Astrocyte (in vitro differentiated cells and primary cell): ENCODE measurements around the gene CTNNA3. TPM values are rescaled to one million over a fixed set of nuclear protein-coding genes. Genes with fewer than 3 reads are reported as not detected.

ENCODE experiments used
- DNase-seq: peaks from one replicate; pipeline ENCODE4 v3.0.0-alpha.2; 2010; ENCODE audit warnings: low read depth
- FAIRE-seq: peaks from 2 replicates; lab custom pipeline; 2011; peaks lifted over from hg19 to GRCh38; lab: Jason Lieb, UNC
- H2AFZ ChIP-seq: 2 replicates; pipeline ENCODE4 v1.6.0; 2012; ENCODE audit warnings: low read depth, low read length, inconsistent platforms
- H3K27ac ChIP-seq: 2 replicates; pipeline ENCODE4 v1.5.1; 2011; ENCODE audit warnings: low read depth, low read length, inconsistent platforms
- H3K27me3 ChIP-seq: 2 replicates; pipeline ENCODE4 v1.6.0; 2011; ENCODE audit warnings: low read length, inconsistent platforms; ENCODE audit not compliant: insufficient read depth
- H3K36me3 ChIP-seq: 2 replicates; pipeline ENCODE4 v1.5.1; 2011; ENCODE audit warnings: low read length, inconsistent platforms; ENCODE audit not compliant: insufficient read depth
- H3K4me1 ChIP-seq: 2 replicates; pipeline ENCODE4 v1.5.1; 2011; ENCODE audit warnings: low read length, inconsistent platforms; ENCODE audit not compliant: insufficient read depth
- H3K4me2 ChIP-seq: 2 replicates; pipeline ENCODE4 v1.6.0; 2012; ENCODE audit warnings: low read length, inconsistent platforms
- H3K4me3 ChIP-seq: 2 replicates; pipeline ENCODE4 v1.5.1; 2011; ENCODE audit warnings: low read depth, mild to moderate bottlenecking, low read length, inconsistent platforms; ENCODE audit not compliant: insufficient read depth
- H3K79me2 ChIP-seq: 2 replicates; pipeline ENCODE4 v1.6.0; 2012; ENCODE audit warnings: mild to moderate bottlenecking, low read length, inconsistent platforms; ENCODE audit not compliant: insufficient read depth
- H3K9ac ChIP-seq: 2 replicates; pipeline ENCODE4 v1.6.0; 2012; ENCODE audit warnings: mild to moderate bottlenecking, low read length, inconsistent platforms
- H3K9me3 ChIP-seq: 2 replicates; pipeline ENCODE4 v1.5.1; 2012; ENCODE audit warnings: low read depth, mild to moderate bottlenecking, low read length, inconsistent platforms; ENCODE audit not compliant: insufficient read depth
- H4K20me1 ChIP-seq: 2 replicates; pipeline ENCODE4 v1.6.0; 2012; ENCODE audit warnings: low read length, inconsistent platforms; ENCODE audit not compliant: insufficient read depth
- H3K27ac Mint-ChIP-seq: one replicate; pipeline ENCODE4 v1.8.0; 2021; ENCODE audit warnings: mild to moderate bottlenecking, mixed read lengths; ENCODE audit not compliant: unreplicated experiment
- H3K27me3 Mint-ChIP-seq: one replicate; pipeline ENCODE4 v1.8.0; 2021; ENCODE audit warnings: low read depth, mixed read lengths; ENCODE audit not compliant: unreplicated experiment
- H3K36me3 Mint-ChIP-seq: one replicate; pipeline ENCODE4 v1.8.0; 2021; ENCODE audit warnings: low read depth, mixed read lengths; ENCODE audit not compliant: unreplicated experiment
- H3K4me1 Mint-ChIP-seq: one replicate; pipeline ENCODE4 v1.8.0; 2021; ENCODE audit warnings: low read depth, mixed read lengths; ENCODE audit not compliant: unreplicated experiment
- H3K4me3 Mint-ChIP-seq: one replicate; pipeline ENCODE4 v1.8.0; 2021; ENCODE audit warnings: mild to moderate bottlenecking, moderate library complexity, mixed read lengths; ENCODE audit not compliant: unreplicated experiment
- H3K9me3 Mint-ChIP-seq: one replicate; pipeline ENCODE4 v1.8.0; 2021; ENCODE audit warnings: mild to moderate bottlenecking, mixed read lengths; ENCODE audit not compliant: unreplicated experiment
- EZH2 ChIP-seq: IDR thresholded peaks from 2 replicates; pipeline ENCODE4 v1.6.1; 2012; ENCODE audit warnings: mild to moderate bottlenecking, low read length, inconsistent platforms; ENCODE audit not compliant: insufficient read depth
- total RNA-seq: library from RNA; stranded (reverse); gene quantifications from 2 replicates; pipeline ENCODE4 v1.2.1, GENCODE V29; 2021
- TF ChIP-seq, protein P1 (sequence below): IDR thresholded peaks from 2 replicates; pipeline ENCODE4 v1.5.1; 2011; ENCODE audit warnings: low read depth, mild to moderate bottlenecking, inconsistent platforms, low read length, moderate library complexity; ENCODE audit not compliant: insufficient read depth

The CTNNA3 gene
- total RNA-seq, 1 donor from 2014 or later: 0.73 TPM

DNA sequence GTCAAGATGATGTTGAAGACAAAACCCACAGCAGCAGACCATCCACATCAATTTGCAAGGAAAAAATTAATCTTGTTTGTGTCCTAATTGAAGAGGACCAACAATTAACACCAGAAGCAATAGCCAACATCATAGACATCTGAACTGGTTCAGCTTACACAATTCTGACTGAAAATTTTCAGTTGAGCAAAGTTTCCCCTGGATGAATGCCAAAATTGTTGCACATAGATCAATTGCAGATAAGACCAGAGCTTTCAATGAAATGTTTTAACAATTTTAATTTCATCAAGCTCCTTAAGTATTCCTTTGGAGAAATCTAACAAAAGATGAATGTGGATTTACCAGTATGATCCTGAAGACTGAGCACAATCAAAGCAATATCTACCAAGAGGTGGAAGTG lies 168.6 kb downstream of the CTNNA3 start:
- no peaks in the 10 kb centered on the region for H3K4me1 Mint-ChIP-seq
- no peak overlapping the region for H2AFZ ChIP-seq
- no peak for DNase-seq
- H3K36me3 ChIP-seq: no peaks in the 10 kb centered on the region
- H3K4me1 ChIP-seq: no peaks in the 10 kb centered on the region
- no peak overlapping the region for H3K4me2 ChIP-seq
- H3K27ac Mint-ChIP-seq: no peak overlapping the region
- H3K27me3 Mint-ChIP-seq: no peaks in the 10 kb centered on the region
- no peak overlapping the region for H3K9ac ChIP-seq
- H3K9me3 Mint-ChIP-seq: peaks cover 7% of the 10 kb centered on the region
- H3K9me3 ChIP-seq: no peaks in the 10 kb centered on the region
- no peak overlapping the region for H3K27ac ChIP-seq
- no peaks in the 10 kb centered on the region for H3K27me3 ChIP-seq
- no peaks in the 10 kb centered on the region for H4K20me1 ChIP-seq
- TF ChIP-seq, protein P1, sequence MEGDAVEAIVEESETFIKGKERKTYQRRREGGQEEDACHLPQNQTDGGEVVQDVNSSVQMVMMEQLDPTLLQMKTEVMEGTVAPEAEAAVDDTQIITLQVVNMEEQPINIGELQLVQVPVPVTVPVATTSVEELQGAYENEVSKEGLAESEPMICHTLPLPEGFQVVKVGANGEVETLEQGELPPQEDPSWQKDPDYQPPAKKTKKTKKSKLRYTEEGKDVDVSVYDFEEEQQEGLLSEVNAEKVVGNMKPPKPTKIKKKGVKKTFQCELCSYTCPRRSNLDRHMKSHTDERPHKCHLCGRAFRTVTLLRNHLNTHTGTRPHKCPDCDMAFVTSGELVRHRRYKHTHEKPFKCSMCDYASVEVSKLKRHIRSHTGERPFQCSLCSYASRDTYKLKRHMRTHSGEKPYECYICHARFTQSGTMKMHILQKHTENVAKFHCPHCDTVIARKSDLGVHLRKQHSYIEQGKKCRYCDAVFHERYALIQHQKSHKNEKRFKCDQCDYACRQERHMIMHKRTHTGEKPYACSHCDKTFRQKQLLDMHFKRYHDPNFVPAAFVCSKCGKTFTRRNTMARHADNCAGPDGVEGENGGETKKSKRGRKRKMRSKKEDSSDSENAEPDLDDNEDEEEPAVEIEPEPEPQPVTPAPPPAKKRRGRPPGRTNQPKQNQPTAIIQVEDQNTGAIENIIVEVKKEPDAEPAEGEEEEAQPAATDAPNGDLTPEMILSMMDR: no peak
- no peak for TF ChIP-seq EZH2
- H3K79me2 ChIP-seq: no peaks in the 10 kb centered on the region
- no peak for FAIRE-seq
- no peak overlapping the region for H3K4me3 ChIP-seq
- no peaks in the 10 kb centered on the region for H3K36me3 Mint-ChIP-seq
- H3K4me3 Mint-ChIP-seq: no peak overlapping the region

DNA sequence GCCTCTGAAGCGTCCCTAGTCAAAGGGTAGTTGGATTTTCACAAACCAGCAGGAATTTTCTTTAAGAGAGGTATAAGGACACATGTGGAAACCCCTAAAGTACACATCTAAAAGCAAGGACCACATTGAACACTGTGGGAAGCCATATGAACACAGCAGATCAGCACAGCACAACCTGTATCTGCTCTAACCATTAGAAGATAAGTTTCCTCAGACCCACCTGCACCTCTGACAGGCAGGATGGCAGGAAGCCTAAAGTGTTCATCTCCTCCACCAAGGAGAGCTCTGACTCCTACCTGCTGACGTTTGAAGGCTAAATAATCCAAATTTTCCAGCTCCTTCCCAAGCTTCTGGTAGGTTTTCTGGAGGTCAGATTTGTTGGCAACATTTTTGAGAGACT lies 174.4 kb downstream of the CTNNA3 start:
- FAIRE-seq: no peak
- H3K9me3 Mint-ChIP-seq: no peaks in the 10 kb centered on the region

DNA sequence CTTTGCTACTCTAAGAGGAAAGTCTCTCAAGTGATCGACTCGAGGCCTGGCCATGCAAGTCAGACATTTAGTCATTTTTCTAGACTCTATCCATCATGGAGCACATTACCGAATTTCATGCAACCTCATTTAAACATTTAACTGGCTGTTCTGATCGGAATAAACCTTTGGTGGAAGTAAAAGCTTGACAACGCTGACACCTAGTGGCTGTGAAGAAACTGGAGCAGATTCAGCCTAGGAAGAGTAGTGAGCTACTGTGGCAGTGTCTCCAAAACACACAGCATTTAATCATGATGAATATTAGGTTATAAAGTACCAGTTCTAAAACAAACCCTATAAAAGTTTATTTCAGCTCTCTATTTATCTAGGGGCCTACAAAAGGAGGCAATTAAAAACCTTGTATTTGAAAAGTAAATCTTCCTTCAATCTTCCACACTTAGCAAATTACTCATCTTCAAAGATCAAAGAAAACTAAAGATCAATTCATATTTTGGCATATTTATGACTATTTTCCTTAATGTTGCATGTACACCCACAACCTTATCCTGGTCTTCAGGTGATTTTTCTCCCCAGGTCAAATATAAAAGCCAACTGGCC lies 175.0 kb downstream of the CTNNA3 start:
- H3K9me3 ChIP-seq: no peaks in the 10 kb centered on the region
- H3K4me1 Mint-ChIP-seq: no peaks in the 10 kb centered on the region
- peak; percentile 33 for DNase-seq

More for the DNA sequence above, 174.4 kb downstream of the CTNNA3 start:
- Histone ChIP-seq H3K9me3 (no peaks in the 10 kb centered on the region), H3K79me2 (no peaks in the 10 kb centered on the region), H3K27ac (no peak overlapping the region), H2AFZ (no peak overlapping the region), H4K20me1 (no peaks in the 10 kb centered on the region), H3K4me3 (no peak overlapping the region), H3K9ac (no peak overlapping the region), H3K4me2 (no peak overlapping the region), H3K27me3 (no peaks in the 10 kb centered on the region), H3K4me1 (no peaks in the 10 kb centered on the region), H3K36me3 (no peaks in the 10 kb centered on the region)
- H3K36me3 Mint-ChIP-seq: no peaks in the 10 kb centered on the region
- H3K27ac Mint-ChIP-seq: no peak overlapping the region
- no peaks in the 10 kb centered on the region for H3K27me3 Mint-ChIP-seq
- TF ChIP-seq EZH2: no peak
- TF ChIP-seq, protein P1: no peak
- no peak overlapping the region for H3K4me3 Mint-ChIP-seq
- DNase-seq: no peak
- H3K4me1 Mint-ChIP-seq: no peaks in the 10 kb centered on the region

More for the DNA sequence above, 175.0 kb downstream of the CTNNA3 start:
- Histone ChIP-seq H3K4me1 (no peaks in the 10 kb centered on the region), H3K9ac (no peak overlapping the region), H4K20me1 (no peaks in the 10 kb centered on the region), H3K36me3 (no peaks in the 10 kb centered on the region), H3K79me2 (no peaks in the 10 kb centered on the region), H3K4me2 (no peak overlapping the region), H2AFZ (no peak overlapping the region), H3K27ac (no peak overlapping the region), H3K4me3 (no peak overlapping the region), H3K27me3 (no peaks in the 10 kb centered on the region)
- no peak overlapping the region for H3K4me3 Mint-ChIP-seq
- peak; percentile 73 for FAIRE-seq
- H3K9me3 Mint-ChIP-seq: no peaks in the 10 kb centered on the region
- no peak overlapping the region for H3K27ac Mint-ChIP-seq
- H3K27me3 Mint-ChIP-seq: no peaks in the 10 kb centered on the region
- H3K36me3 Mint-ChIP-seq: no peaks in the 10 kb centered on the region
- TF ChIP-seq, protein P1: peak; percentile 84
- TF ChIP-seq EZH2: no peak
